ENCODE data around the gene LRRTM2.

LRRTM2 gene

GRCh38 chr5:138878437-138879235 is 3.5 kb upstream of the LRRTM2 start:
- no peak for DNase-seq

GRCh38 chr5:138876811-138877210 is 1.7 kb upstream of the LRRTM2 start:
- no peak for DNase-seq

- no peak for DNase-seq
These were observed 811 bp upstream of the LRRTM2 start for GRCh38 chr5:138875946-138876345.

- no peak for DNase-seq
These were observed 379 bp upstream of the LRRTM2 start for GRCh38 chr5:138875552-138875875.

- DNase-seq, result no peak
These were observed 894 bp downstream of the LRRTM2 start for GRCh38 chr5:138874241-138874640.

- DNase-seq, result no peak
These were observed 1.5 kb downstream of the LRRTM2 start for GRCh38 chr5:138873466-138874221.

GRCh38 chr5:138872841-138873465 is 2.2 kb downstream of the LRRTM2 start:
- DNase-seq, result no peak

- DNase-seq, result no peak
These were observed 4.5 kb downstream of the LRRTM2 start for GRCh38 chr5:138870611-138871010.

GRCh38 chr5:138869763-138870500 is 5.2 kb downstream of the LRRTM2 start:
- no peak for DNase-seq

GRCh38 chr5:138869038-138869437 is 6.1 kb downstream of the LRRTM2 start:
- no peak for DNase-seq

GRCh38 chr5:138867011-138867410 is 8.1 kb downstream of the LRRTM2 start:
- no peak for DNase-seq

- DNase-seq, result no peak
These were observed 22.0 kb downstream of the LRRTM2 start for GRCh38 chr5:138853132-138853531.

- no peak for DNase-seq
These were observed 24.2 kb downstream of the LRRTM2 start for GRCh38 chr5:138850865-138851435.

GRCh38 chr5:138849882-138850281 is 25.3 kb downstream of the LRRTM2 start:
- DNase-seq, result no peak

GRCh38 chr5:138849439-138849838 is 25.7 kb downstream of the LRRTM2 start:
- DNase-seq, result no peak

GRCh38 chr5:138844812-138845513 is 30.2 kb downstream of the LRRTM2 start:
- no peak for DNase-seq

GRCh38 chr5:138844125-138844461 is 31.0 kb downstream of the LRRTM2 start:
- no peak for DNase-seq

GRCh38 chr5:138843316-138844124 is 31.6 kb downstream of the LRRTM2 start:
- DNase-seq, result no peak

GRCh38 chr5:138841531-138841930 is 33.6 kb downstream of the LRRTM2 start:
- DNase-seq, result no peak

GRCh38 chr5:138840103-138840502 is 35.0 kb downstream of the LRRTM2 start:
- no peak for DNase-seq

- no peak for DNase-seq
These were observed 38.0 kb downstream of the LRRTM2 start for GRCh38 chr5:138837160-138837559.

Data from SIG-M5 (cell line).